ENCODE data around the gene TXN2.
"Not testable (repeated sequence)": the region's sequence is repeated elsewhere in the genome, so short reads cannot be mapped to it uniquely, and the experiment has no call there.

The TXN2 gene

GRCh38 chr22:36456464-36456845 is 25.0 kb downstream of the TXN2 start:
- DNase-seq (ENCODE audit: low read depth in 2 of 2, low spot score in 1 of 2), result no peak

GRCh38 chr22:36455571-36456463 is 25.6 kb downstream of the TXN2 start:
- no peak for DNase-seq (ENCODE audit: low read depth in 2 of 2, low spot score in 1 of 2)

GRCh38 chr22:36454916-36455570 is 26.4 kb downstream of the TXN2 start:
- peak; percentile 93 to 94 for DNase-seq (ENCODE audit: low read depth in 2 of 2, low spot score in 1 of 2)

- no peak for DNase-seq (ENCODE audit: low read depth in 2 of 2, low spot score in 1 of 2)
Observed at GRCh38 chr22:36453855-36454378, 27.5 kb downstream of the TXN2 start.

- DNase-seq (ENCODE audit: low read depth in 2 of 2, low spot score in 1 of 2), result not testable (repeated sequence)
Observed at GRCh38 chr22:36452978-36453607, 28.3 kb downstream of the TXN2 start.

GRCh38 chr22:36452250-36452977 is 29.0 kb downstream of the TXN2 start:
- no peak for DNase-seq (ENCODE audit: low read depth in 2 of 2, low spot score in 1 of 2)

- DNase-seq (ENCODE audit: low read depth in 2 of 2, low spot score in 1 of 2), result not testable (repeated sequence)
Observed at GRCh38 chr22:36450923-36451322, 30.5 kb downstream of the TXN2 start.

- DNase-seq (ENCODE audit: low read depth in 2 of 2, low spot score in 1 of 2), result no peak
Observed at GRCh38 chr22:36449596-36450175, 31.8 kb downstream of the TXN2 start.

GRCh38 chr22:36447632-36448031 is 33.8 kb downstream of the TXN2 start:
- DNase-seq (ENCODE audit: low read depth in 2 of 2, low spot score in 1 of 2), result no peak

GRCh38 chr22:36445158-36445668 is 36.2 kb downstream of the TXN2 start:
- no peak for DNase-seq (ENCODE audit: low read depth in 2 of 2, low spot score in 1 of 2)

GRCh38 chr22:36443198-36443770 is 38.2 kb downstream of the TXN2 start:
- no peak for DNase-seq (ENCODE audit: low read depth in 2 of 2, low spot score in 1 of 2)

GRCh38 chr22:36442506-36443197 is 38.8 kb downstream of the TXN2 start:
- no peak for DNase-seq (ENCODE audit: low read depth in 2 of 2, low spot score in 1 of 2)

- no peak for DNase-seq (ENCODE audit: low read depth in 2 of 2, low spot score in 1 of 2)
Observed at GRCh38 chr22:36440429-36441002, 40.9 kb downstream of the TXN2 start.

GRCh38 chr22:36439481-36440271 is 41.8 kb downstream of the TXN2 start:
- DNase-seq (ENCODE audit: low read depth in 2 of 2, low spot score in 1 of 2), result no peak

GRCh38 chr22:36435516-36436415 is 45.7 kb downstream of the TXN2 start:
- DNase-seq (ENCODE audit: low read depth in 2 of 2, low spot score in 1 of 2), result peak in 1 of 2 donors; percentile 27

GRCh38 chr22:36433318-36434231 is 47.9 kb downstream of the TXN2 start:
- DNase-seq (ENCODE audit: low read depth in 2 of 2, low spot score in 1 of 2), result no peak

Measured in stimulated activated CD8-positive, alpha-beta memory T cell treated with anti-CD3 and anti-CD28 coated beads, Interleukin-4, amount 100 ng/mL, for 1 hour (primary cell).